K562 (cell line): ENCODE data around the gene TBC1D2. TPM values are rescaled to one million over a fixed set of nuclear protein-coding genes. Genes with fewer than 3 reads are reported as not detected.

Source experiments
- ARNT ChIP-seq, 2 experiments: fragments of 450-650 bp; IDR thresholded peaks; 2 replicates each; pipeline ENCODE4 v1.6.1; 2016; ENCODE audit warnings: mild to moderate bottlenecking in 1 of 2
- ATF7 ChIP-seq: fragments of 450-650 bp; IDR thresholded peaks from 2 replicates; pipeline ENCODE4 v1.7.1; 2014; ENCODE audit warnings: mild to moderate bottlenecking, moderate library complexity
- CHD4 ChIP-seq: fragments of 200-600 bp; sonication (generic); IDR thresholded peaks from 3 replicates; pipeline ENCODE4 v1.6.1; 2012; ENCODE audit warnings: low read depth, mild to moderate bottlenecking, mixed read lengths, low read length, inconsistent platforms; ENCODE audit not compliant: insufficient read depth, insufficient replicate concordance, poor library complexity, severe bottlenecking
- FOXM1 ChIP-seq, 2 experiments: fragments of 450-650 bp in 1 of 2; sonication (generic) in 1 of 2; formaldehyde crosslinking in 1 of 2; IDR thresholded peaks; 2 replicates each; pipeline versions ENCODE4 v1.6.1 to v1.9.0; 2017 to 2022; ENCODE audit warnings: low read depth in 2 of 2, mild to moderate bottlenecking in 2 of 2, missing genetic modification reagents in 1 of 2, moderate library complexity in 1 of 2
- NUFIP1 ChIP-seq: fragments of 450-650 bp; IDR thresholded peaks from 2 replicates; pipeline ENCODE4 v1.6.1; 2018; ENCODE audit not compliant: partially characterized antibody
- POLR2B ChIP-seq: fragments of 450-650 bp; IDR thresholded peaks from 2 replicates; pipeline ENCODE4 v1.6.1; 2018; ENCODE audit warnings: low read depth; ENCODE audit not compliant: partially characterized antibody
- POU5F1 ChIP-seq: fragments of 150-350 bp; IDR thresholded peaks from 2 replicates; pipeline ENCODE4 v1.6.1; 2014; ENCODE audit warnings: borderline replicate concordance, low read length, low read depth, mild to moderate bottlenecking; ENCODE audit not compliant: partially characterized antibody
- TCF15 ChIP-seq: fragments of 250-450 bp; sonication (Bioruptor Pico); IDR thresholded peaks from 2 replicates; pipeline ENCODE4 v1.8.0; 2022; ENCODE audit warnings: moderate library complexity, mild to moderate bottlenecking, inconsistent platforms
- TRIM24 ChIP-seq, 2 experiments: fragments of 450-650 bp; IDR thresholded peaks; 2 replicates each; pipeline ENCODE4 v1.6.1; 2016
- ZC3H4 ChIP-seq: sonication (generic); formaldehyde crosslinking; IDR thresholded peaks from 2 replicates; pipeline ENCODE4 v1.9.0; 2021; ENCODE audit warnings: missing genetic modification reagents, borderline replicate concordance
- ZNF318 ChIP-seq, 2 experiments: fragments of 450-650 bp; IDR thresholded peaks; 2 replicates each; pipeline ENCODE4 v1.6.1; 2016; ENCODE audit warnings: mild to moderate bottlenecking in 2 of 2, borderline replicate concordance in 1 of 2, low read depth in 1 of 2, moderate library complexity in 1 of 2
- ZNF436 ChIP-seq: fragments of 250-450, 450-650 bp; sonication (Bioruptor Pico); formaldehyde crosslinking; IDR thresholded peaks from 2 replicates; pipeline ENCODE4 v1.7.0; 2020; ENCODE audit warnings: mild to moderate bottlenecking
- polyA plus RNA-seq, 8 experiments: library from polyadenylated mRNA; depleted of rRNA in 4 of 8; stranded (reverse) in 5 of 8; unstranded in 3 of 8; fragments of >200 nt; fragmentation: Nextera tagmentation in 2 of 8; fragmentation: Illumina TruSeq in 1 of 8; extraction: Ambion mirVana in 2 of 8; extraction: Trizol in 1 of 8; gene quantifications; 2 replicates each; pipeline versions ENCODE4 v1.2.1 to v1.2.3, GENCODE V29; 2011 to 2014; ENCODE audit warnings: inconsistent platforms in 1 of 8, missing spikeins in 1 of 8
- total RNA-seq, 7 experiments: library from RNA; depleted of rRNA in 6 of 7; stranded (reverse); fragments of >200 nt in 6 of 7; fragmentation: Illumina TruSeq in 2 of 7; extraction: Trizol in 2 of 7; gene quantifications; 2 replicates each; pipeline versions ENCODE4 v1.2.1 to v1.2.3, GENCODE V29; 2011 to 2021; ENCODE audit warnings: low replicate concordance in 1 of 7
- TF ChIP-seq, protein P1 (sequence below): sonication (generic); formaldehyde crosslinking; IDR thresholded peaks from 2 replicates; pipeline ENCODE4 v1.8.1; 2022; ENCODE audit warnings: missing genetic modification reagents
- TF ChIP-seq, protein P2 (sequence below), 2 experiments: fragments of 450-650 bp in 1 of 2; sonication (generic) in 1 of 2; formaldehyde crosslinking in 1 of 2; IDR thresholded peaks in 1 of 2; conservative IDR thresholded peaks in 1 of 2; 2 replicates each; pipeline versions ENCODE4 v1.6.1 to v1.8.1; 2016 to 2023; ENCODE audit warnings: mild to moderate bottlenecking in 2 of 2, moderate library complexity in 2 of 2, inconsistent platforms in 1 of 2, missing genetic modification reagents in 1 of 2

The TBC1D2 gene
- total and polyA plus RNA-seq, 9 of the 15 experiments (the other 6 are each of a cell fraction or from before 2014, with no cell fraction given), result 0.10 to 7.0 (median 2.5) TPM

- TF ChIP-seq TCF15 (CRISPR knock-in tag) (no peak), ZC3H4 (CRISPR knock-in tag) (no peak), ZNF318 (IDR thresholded peaks at IDR 0.05; ENCODE audit: borderline replicate concordance in 1 of 2, low read depth in 1 of 2) (no peak), POU5F1 (no peak), TRIM24 (IDR thresholded peaks at IDR 0.05) (peak; percentile 55 to 78; a peak in 3 of 4 replicates), ZNF436 (CRISPR knock-in tag) (no peak), ATF7 (0 out of 2 replicates have a peak, but pooled peaks have one; percentile 54), POLR2B (no peak), CHD4 (peak; percentile 48), FOXM1 (IDR thresholded peaks at IDR 0.05; ENCODE audit: low read depth) (peak; percentile 75), FOXM1 (CRISPR knock-in tag; IDR thresholded peaks at IDR 0.05; ENCODE audit: low read depth) (no peak), ARNT (IDR thresholded peaks at IDR 0.05) (peak in 1 of 2 experiments; percentile 83; a peak in 3 of 4 replicates), NUFIP1 (no peak)
- TF ChIP-seq, protein P1, sequence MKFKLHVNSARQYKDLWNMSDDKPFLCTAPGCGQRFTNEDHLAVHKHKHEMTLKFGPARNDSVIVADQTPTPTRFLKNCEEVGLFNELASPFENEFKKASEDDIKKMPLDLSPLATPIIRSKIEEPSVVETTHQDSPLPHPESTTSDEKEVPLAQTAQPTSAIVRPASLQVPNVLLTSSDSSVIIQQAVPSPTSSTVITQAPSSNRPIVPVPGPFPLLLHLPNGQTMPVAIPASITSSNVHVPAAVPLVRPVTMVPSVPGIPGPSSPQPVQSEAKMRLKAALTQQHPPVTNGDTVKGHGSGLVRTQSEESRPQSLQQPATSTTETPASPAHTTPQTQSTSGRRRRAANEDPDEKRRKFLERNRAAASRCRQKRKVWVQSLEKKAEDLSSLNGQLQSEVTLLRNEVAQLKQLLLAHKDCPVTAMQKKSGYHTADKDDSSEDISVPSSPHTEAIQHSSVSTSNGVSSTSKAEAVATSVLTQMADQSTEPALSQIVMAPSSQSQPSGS (CRISPR knock-in tag), result no peak
- TF ChIP-seq, protein P2, sequence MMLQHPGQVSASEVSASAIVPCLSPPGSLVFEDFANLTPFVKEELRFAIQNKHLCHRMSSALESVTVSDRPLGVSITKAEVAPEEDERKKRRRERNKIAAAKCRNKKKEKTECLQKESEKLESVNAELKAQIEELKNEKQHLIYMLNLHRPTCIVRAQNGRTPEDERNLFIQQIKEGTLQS (IDR thresholded peaks at IDR 0.05), result peak; percentile 16; the same call in 1 of the 2 replicates
- TF ChIP-seq, protein P2 (CRISPR knock-in tag; conservative IDR thresholded peaks at IDR 0.05), result no peak
Observed at GRCh38 chr9:98182069-98182820, 73.2 kb downstream of the TBC1D2 start (continued).
